Measurements from ENCODE around the gene NUDT4. TPM values are rescaled to one million over a fixed set of nuclear protein-coding genes. Genes with fewer than 3 reads are reported as not detected.

The NUDT4 gene
- total and polyA plus RNA-seq, 9 of the 15 experiments (the other 6 are each of a cell fraction or from before 2014, with no cell fraction given): 38.1 to 164 (median 99.2) TPM

GRCh38 chr12:93441081-93441616, 63.4 kb downstream of the NUDT4 start (continued):
- no peak for TF ChIP-seq ZBTB40 (IDR thresholded peaks at IDR 0.05)
- TF ChIP-seq ZBTB40 (CRISPR knock-in tag; IDR thresholded peaks at IDR 0.05): no peak
- no peak for TF ChIP-seq NONO (IDR thresholded peaks at IDR 0.05; ENCODE audit: low read depth in 2 of 2, low read length in 1 of 2)
- no peak for TF ChIP-seq SMARCC2 (IDR thresholded peaks at IDR 0.05; ENCODE audit: low read depth)
- TF ChIP-seq UBTF (IDR thresholded peaks at IDR 0.05; ENCODE audit: borderline replicate concordance in 1 of 2, low read depth in 2 of 2, low read length in 2 of 2): 0 out of 4 replicates have a peak, but pooled peaks of 1 of the 2 experiments have one; percentile 7
- TF ChIP-seq NFRKB (IDR thresholded peaks at IDR 0.05; ENCODE audit: low read depth): no peak
- TF ChIP-seq ZNF785 (CRISPR knock-in tag; IDR thresholded peaks at IDR 0.05): no peak
- TF ChIP-seq HBP1 (CRISPR knock-in tag; IDR thresholded peaks at IDR 0.05): peak; percentile 95
- TF ChIP-seq MTF1 (CRISPR knock-in tag; IDR thresholded peaks at IDR 0.05; ENCODE audit: borderline replicate concordance): no peak
- TF ChIP-seq NCOA6 (IDR thresholded peaks at IDR 0.05): no peak
- TF ChIP-seq ZNF282 (CRISPR knock-in tag; IDR thresholded peaks at IDR 0.05): no peak
- no peak for TF ChIP-seq RFX1 (IDR thresholded peaks at IDR 0.05)
- TF ChIP-seq TGIF2 (CRISPR knock-in tag; IDR thresholded peaks at IDR 0.05): no peak; the same call in 1 of the 2 replicates
- TF ChIP-seq HMGN3 (IDR thresholded peaks at IDR 0.05; ENCODE audit: borderline replicate concordance, extremely low read depth, insufficient read length, low read depth, low read length): no peak
- peak; percentile 77 for TF ChIP-seq CHD1 (IDR thresholded peaks at IDR 0.05; ENCODE audit: low read length)
